ENCODE data around the gene ANKRD28.

The ANKRD28 gene

DNA sequence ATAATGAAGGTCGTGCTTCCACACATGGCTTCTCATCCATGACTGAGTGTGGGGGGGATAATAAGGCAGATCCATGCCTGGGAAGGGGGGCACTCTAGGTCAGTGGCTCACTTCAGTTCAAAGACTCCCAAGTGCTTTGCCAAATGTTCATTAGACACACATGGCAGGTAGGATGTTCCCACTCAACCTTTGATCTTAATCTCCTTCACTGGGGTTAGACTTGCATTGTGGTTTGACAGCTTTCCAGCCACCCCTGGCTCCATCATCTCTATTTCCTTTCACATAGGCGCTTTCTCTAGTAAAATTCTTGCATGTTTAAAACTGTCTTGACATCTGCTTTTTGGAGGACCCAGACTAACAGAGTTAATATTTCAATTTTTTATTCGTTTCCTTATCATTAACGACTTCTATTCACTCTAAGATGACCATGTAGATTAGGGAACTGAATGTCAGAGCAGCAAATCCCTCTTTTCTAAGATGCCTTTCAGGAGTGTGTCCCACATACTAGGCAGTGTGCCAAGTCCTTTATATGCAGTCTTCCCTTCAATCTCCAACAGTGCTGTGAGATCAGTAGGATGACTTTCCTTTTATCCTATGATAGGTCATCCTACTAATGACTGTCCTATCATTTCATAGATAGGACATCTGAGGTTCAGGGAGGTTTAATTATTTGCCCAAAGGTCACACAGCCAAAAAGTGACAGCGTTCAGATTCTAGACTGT is 138.4 kb downstream of the ANKRD28 start:
- H3K4me3 ChIP-seq (ENCODE audit: low read length), result no peak overlapping the region
- peak; percentile 24 for DNase-seq (ENCODE audit: low read depth)
- TF ChIP-seq, protein P1, sequence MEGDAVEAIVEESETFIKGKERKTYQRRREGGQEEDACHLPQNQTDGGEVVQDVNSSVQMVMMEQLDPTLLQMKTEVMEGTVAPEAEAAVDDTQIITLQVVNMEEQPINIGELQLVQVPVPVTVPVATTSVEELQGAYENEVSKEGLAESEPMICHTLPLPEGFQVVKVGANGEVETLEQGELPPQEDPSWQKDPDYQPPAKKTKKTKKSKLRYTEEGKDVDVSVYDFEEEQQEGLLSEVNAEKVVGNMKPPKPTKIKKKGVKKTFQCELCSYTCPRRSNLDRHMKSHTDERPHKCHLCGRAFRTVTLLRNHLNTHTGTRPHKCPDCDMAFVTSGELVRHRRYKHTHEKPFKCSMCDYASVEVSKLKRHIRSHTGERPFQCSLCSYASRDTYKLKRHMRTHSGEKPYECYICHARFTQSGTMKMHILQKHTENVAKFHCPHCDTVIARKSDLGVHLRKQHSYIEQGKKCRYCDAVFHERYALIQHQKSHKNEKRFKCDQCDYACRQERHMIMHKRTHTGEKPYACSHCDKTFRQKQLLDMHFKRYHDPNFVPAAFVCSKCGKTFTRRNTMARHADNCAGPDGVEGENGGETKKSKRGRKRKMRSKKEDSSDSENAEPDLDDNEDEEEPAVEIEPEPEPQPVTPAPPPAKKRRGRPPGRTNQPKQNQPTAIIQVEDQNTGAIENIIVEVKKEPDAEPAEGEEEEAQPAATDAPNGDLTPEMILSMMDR (conservative IDR thresholded peaks at IDR 0.05; ENCODE audit: low read length), result no peak

DNA sequence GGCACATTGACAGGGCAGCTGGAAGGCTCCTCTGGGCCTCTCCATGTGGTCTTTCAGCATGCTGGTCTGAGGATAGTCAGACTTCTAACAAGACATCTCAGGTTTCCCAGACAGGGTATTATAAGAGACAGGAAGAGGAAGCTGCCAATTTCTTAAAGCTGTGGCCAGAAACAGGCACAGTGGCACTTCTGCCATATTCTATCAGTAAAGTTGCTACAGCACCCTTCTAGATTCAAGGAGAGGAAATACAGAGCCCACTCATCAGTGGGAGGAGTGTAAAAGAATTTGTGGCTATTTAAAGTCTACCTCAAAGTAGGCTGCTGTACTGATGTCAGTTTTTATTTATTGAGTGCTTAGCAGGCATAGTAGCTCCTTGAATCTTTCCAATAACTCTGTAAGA is 140.8 kb downstream of the ANKRD28 start:
- TF ChIP-seq, protein P1 (conservative IDR thresholded peaks at IDR 0.05; ENCODE audit: low read length), result no peak
- DNase-seq (ENCODE audit: low read depth), result no peak

DNA sequence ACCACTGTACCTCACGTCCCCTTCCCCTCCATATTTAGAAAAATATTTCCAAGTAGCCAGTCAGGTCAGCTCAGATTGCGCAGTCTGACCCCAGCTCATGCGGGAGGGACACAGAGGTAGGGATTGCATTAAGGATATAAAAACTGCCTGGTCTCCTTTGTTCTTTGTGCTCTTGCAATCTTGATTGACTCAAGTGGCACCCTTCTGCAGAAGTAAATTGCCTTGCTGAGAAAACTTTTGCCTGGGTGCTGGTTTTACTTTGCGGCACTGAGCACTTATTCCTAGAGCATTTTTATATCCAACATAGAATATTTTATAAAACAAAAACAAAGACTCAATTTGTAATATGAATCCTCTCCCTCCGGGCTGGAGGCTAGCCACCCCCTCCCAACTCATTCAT is 141.4 kb downstream of the ANKRD28 start:
- H3K4me3 ChIP-seq (ENCODE audit: low read length), result no peak overlapping the region
- no peak for DNase-seq (ENCODE audit: low read depth)
- TF ChIP-seq, protein P1 (conservative IDR thresholded peaks at IDR 0.05; ENCODE audit: low read length), result no peak

More for the DNA sequence above, 140.8 kb downstream of the ANKRD28 start:
- H3K4me3 ChIP-seq (ENCODE audit: low read length), result no peak overlapping the region

DNA sequence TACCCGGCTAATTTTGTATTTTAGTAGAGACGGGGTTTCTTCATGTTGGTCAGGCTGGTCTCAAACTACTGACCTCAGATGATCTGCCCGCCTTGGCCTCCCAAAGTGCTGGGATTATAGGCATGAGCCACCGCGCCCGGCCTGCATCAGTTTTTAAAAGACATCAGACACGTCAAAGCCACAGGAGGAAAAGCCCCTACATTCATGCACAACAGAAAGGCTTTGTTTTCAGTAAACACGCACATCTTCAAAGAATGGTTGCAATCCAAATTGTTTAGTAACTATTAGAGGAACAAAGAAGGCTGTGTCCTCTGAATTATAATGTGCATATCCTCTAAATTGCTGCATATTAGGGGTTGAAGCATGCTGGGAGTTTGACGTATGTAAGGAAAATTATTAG is 142.9 kb downstream of the ANKRD28 start:
- TF ChIP-seq, protein P1 (conservative IDR thresholded peaks at IDR 0.05; ENCODE audit: low read length), result no peak
- DNase-seq (ENCODE audit: low read depth), result no peak

DNA sequence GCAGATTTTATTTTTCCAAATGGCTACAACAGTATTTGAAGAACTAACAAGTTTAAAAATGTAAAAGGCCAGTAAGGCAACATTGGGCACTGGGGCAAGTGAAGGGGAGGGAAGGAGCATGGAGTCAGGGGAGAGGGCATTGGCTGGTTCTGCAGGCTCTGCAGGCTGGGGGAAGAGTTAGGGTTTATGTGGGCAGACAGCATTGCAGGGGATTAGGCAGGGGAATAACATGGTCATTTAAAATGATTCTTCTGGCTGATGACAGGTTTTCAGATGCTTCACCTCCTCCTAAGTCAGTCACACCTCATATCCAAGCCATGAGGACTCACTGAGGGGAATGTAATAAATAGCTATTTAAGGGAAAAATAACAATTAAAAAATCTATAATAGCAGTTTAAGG is 143.7 kb downstream of the ANKRD28 start:
- no peak for DNase-seq (ENCODE audit: low read depth)
- no peak overlapping the region for H3K4me3 ChIP-seq (ENCODE audit: low read length)
- TF ChIP-seq, protein P1 (conservative IDR thresholded peaks at IDR 0.05; ENCODE audit: low read length), result no peak

More for the DNA sequence above, 142.9 kb downstream of the ANKRD28 start:
- no peak overlapping the region for H3K4me3 ChIP-seq (ENCODE audit: low read length)

DNA sequence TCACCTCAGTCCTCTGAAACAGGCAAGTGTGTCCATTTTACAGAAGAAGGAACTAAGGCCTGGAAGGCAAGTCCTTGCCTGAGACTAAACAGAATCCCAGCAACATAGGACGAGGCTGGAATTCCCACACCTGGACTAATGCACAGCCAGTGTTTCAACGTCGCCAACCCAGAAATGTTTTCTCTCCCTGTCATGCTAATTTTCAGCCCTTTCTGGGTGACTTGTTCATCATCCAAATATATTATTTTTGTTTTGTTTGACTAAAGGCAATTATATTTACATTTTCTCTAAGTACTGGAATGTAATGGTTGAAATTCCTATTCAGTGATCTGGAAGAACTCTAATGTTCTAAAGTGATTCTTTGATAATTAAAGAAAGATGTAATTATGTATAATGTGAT is 144.5 kb downstream of the ANKRD28 start:
- no peak overlapping the region for H3K4me3 ChIP-seq (ENCODE audit: low read length)
- peak; percentile 44 for DNase-seq (ENCODE audit: low read depth)
- TF ChIP-seq, protein P1 (conservative IDR thresholded peaks at IDR 0.05; ENCODE audit: low read length), result no peak

DNA sequence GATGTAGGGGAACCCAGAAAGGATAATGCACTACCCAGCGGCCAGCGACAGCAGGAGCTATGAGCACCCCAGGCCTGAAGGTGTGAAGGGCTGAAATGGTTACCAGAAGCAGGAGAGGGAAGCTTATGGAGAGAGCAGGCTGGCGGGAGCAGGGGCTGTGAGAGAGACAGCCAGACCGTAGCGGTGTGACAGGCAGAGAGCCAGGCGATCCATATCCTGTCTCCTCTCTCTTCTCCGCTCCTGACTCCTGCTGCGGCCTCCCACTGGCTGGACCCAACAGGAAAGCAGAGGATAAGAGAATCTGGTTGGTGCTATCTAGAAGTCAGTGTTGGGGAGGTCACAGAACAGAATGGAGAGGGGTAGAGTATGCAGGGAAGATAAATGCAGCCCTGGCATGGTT is 146.4 kb downstream of the ANKRD28 start:
- TF ChIP-seq, protein P1 (conservative IDR thresholded peaks at IDR 0.05; ENCODE audit: low read length), result no peak
- H3K4me3 ChIP-seq (ENCODE audit: low read length), result no peak overlapping the region
- DNase-seq (ENCODE audit: low read depth), result no peak

All from AG10803 (cell line).